HEK293 (cell line): ENCODE measurements around the gene GBGT1.

Source experiments
- GLI2 ChIP-seq: fragments of 450-650 bp; formaldehyde crosslinking; IDR thresholded peaks from 2 replicates; pipeline ENCODE4; 2017; ENCODE audit warnings: missing biosample characterization, missing genetic modification characterization, low read depth, borderline replicate concordance
- GLI4 ChIP-seq: fragments of 450-650 bp; formaldehyde crosslinking; IDR thresholded peaks from 2 replicates; pipeline ENCODE4 v1.5.1; 2016; ENCODE audit warnings: missing biosample characterization, missing genetic modification characterization
- HIC1 ChIP-seq: fragments of 450-650 bp; formaldehyde crosslinking; IDR thresholded peaks from 2 replicates; pipeline ENCODE4 v1.5.1; 2016; ENCODE audit warnings: missing biosample characterization, missing genetic modification characterization
- PATZ1 ChIP-seq: fragments of 450-650 bp; formaldehyde crosslinking; IDR thresholded peaks from 2 replicates; pipeline ENCODE4 v1.5.1; 2016; ENCODE audit warnings: missing biosample characterization, missing genetic modification characterization
- PRDM1 ChIP-seq: fragments of 450-650 bp; formaldehyde crosslinking; IDR thresholded peaks from 2 replicates; pipeline ENCODE4; 2016; ENCODE audit warnings: missing biosample characterization, missing genetic modification characterization
- PRDM10 ChIP-seq: fragments of 450-650 bp; formaldehyde crosslinking; IDR thresholded peaks from 2 replicates; pipeline ENCODE4 v1.5.1; 2016; ENCODE audit warnings: missing biosample characterization, missing genetic modification characterization
- PRDM4 ChIP-seq: fragments of 450-650 bp; formaldehyde crosslinking; IDR thresholded peaks from 2 replicates; pipeline ENCODE4 v1.5.1; 2017; ENCODE audit warnings: missing biosample characterization, missing genetic modification characterization
- SCRT1 ChIP-seq: fragments of 450-650 bp; formaldehyde crosslinking; IDR thresholded peaks from 2 replicates; pipeline ENCODE4 v1.5.1; 2016; ENCODE audit warnings: missing biosample characterization, missing genetic modification characterization, borderline replicate concordance
- ZBTB49 ChIP-seq: fragments of 450-650 bp; formaldehyde crosslinking; IDR thresholded peaks from 2 replicates; pipeline ENCODE4 v1.5.1; 2016; ENCODE audit warnings: missing biosample characterization, missing genetic modification characterization, low read depth
- ZBTB7A ChIP-seq: fragments of 450-650 bp; formaldehyde crosslinking; IDR thresholded peaks from 2 replicates; pipeline ENCODE4 v1.5.1; 2016; ENCODE audit warnings: low read depth, missing biosample characterization, missing genetic modification characterization
- ZBTB8A ChIP-seq: fragments of 450-650 bp; formaldehyde crosslinking; IDR thresholded peaks from 2 replicates; pipeline ENCODE4 v1.5.1; 2016; ENCODE audit warnings: missing biosample characterization, missing genetic modification characterization
- ZNF138 ChIP-seq: fragments of 450-650 bp; formaldehyde crosslinking; IDR thresholded peaks from 2 replicates; pipeline ENCODE4 v1.5.1; 2016; ENCODE audit warnings: missing biosample characterization, missing genetic modification characterization, borderline replicate concordance
- ZNF155 ChIP-seq: fragments of 450-650 bp; formaldehyde crosslinking; IDR thresholded peaks from 2 replicates; pipeline ENCODE4 v1.5.1; 2016; ENCODE audit warnings: missing biosample characterization, missing genetic modification characterization
- ZNF174 ChIP-seq: fragments of 450-650 bp; formaldehyde crosslinking; IDR thresholded peaks from 2 replicates; pipeline ENCODE4 v1.5.0; 2017; ENCODE audit warnings: missing biosample characterization, mild to moderate bottlenecking, missing genetic modification characterization
- ZNF184 ChIP-seq: fragments of 450-650 bp; IDR thresholded peaks from 2 replicates; pipeline ENCODE4 v1.5.1; 2018; ENCODE audit warnings: missing biosample characterization, mild to moderate bottlenecking, missing genetic modification characterization
- ZNF19 ChIP-seq: fragments of 450-650 bp; formaldehyde crosslinking; IDR thresholded peaks from 2 replicates; pipeline ENCODE4; 2016; ENCODE audit warnings: missing biosample characterization, missing genetic modification characterization, low read depth
- ZNF248 ChIP-seq: fragments of 450-650 bp; formaldehyde crosslinking; IDR thresholded peaks from 2 replicates; pipeline ENCODE4 v1.5.1; 2017; ENCODE audit warnings: missing biosample characterization, missing genetic modification characterization
- ZNF335 ChIP-seq: fragments of 450-650 bp; formaldehyde crosslinking; conservative IDR thresholded peaks from 2 replicates; pipeline ENCODE4 v1.5.1; 2016; ENCODE audit warnings: missing biosample characterization, missing genetic modification characterization
- ZNF354C ChIP-seq: fragments of 450-650 bp; formaldehyde crosslinking; IDR thresholded peaks from 2 replicates; pipeline ENCODE4 v1.5.1; 2016; ENCODE audit warnings: missing biosample characterization, missing genetic modification characterization, low read depth, borderline replicate concordance
- ZNF394 ChIP-seq: fragments of 450-650 bp; formaldehyde crosslinking; IDR thresholded peaks from 2 replicates; pipeline ENCODE4 v1.5.1; 2016; ENCODE audit warnings: missing biosample characterization, missing genetic modification characterization, mild to moderate bottlenecking, moderate library complexity, borderline replicate concordance
- ZNF529 ChIP-seq: fragments of 450-650 bp; formaldehyde crosslinking; IDR thresholded peaks from 2 replicates; pipeline ENCODE4 v1.5.1; 2017; ENCODE audit warnings: missing genetic modification characterization, missing biosample characterization; ENCODE audit not compliant: insufficient replicate concordance
- ZNF677 ChIP-seq: fragments of 450-650 bp; IDR thresholded peaks from 2 replicates; pipeline ENCODE4 v1.5.0; 2018; ENCODE audit warnings: missing biosample characterization, mild to moderate bottlenecking, missing genetic modification characterization, moderate library complexity
- ZNF704 ChIP-seq: fragments of 450-650 bp; formaldehyde crosslinking; IDR thresholded peaks from 2 replicates; pipeline ENCODE4 v1.5.1; 2016; ENCODE audit warnings: missing biosample characterization, missing genetic modification characterization
- ZSCAN16 ChIP-seq: fragments of 450-650 bp; formaldehyde crosslinking; IDR thresholded peaks from 2 replicates; pipeline ENCODE4 v1.5.1; 2016; ENCODE audit warnings: missing biosample characterization, missing genetic modification characterization
- ZSCAN30 ChIP-seq: fragments of 450-650 bp; IDR thresholded peaks from 2 replicates; pipeline ENCODE4 v1.5.1; 2018; ENCODE audit warnings: missing biosample characterization, mild to moderate bottlenecking, missing genetic modification characterization, moderate library complexity

Gene GBGT1

GRCh38 chr9:133121198-133121914 is 42.4 kb downstream of the GBGT1 start, which contains the start of gene RALGDS (continued):
- TF ChIP-seq ZBTB49 (tag by site-specific recombination): no peak
- no peak; the same call in 1 of the 2 replicates for TF ChIP-seq ZNF394 (tag by site-specific recombination)
- no peak for TF ChIP-seq ZNF677
- TF ChIP-seq ZSCAN16 (tag by site-specific recombination): no peak
- no peak for TF ChIP-seq ZNF138 (tag by site-specific recombination)
- no peak for TF ChIP-seq ZNF184
- TF ChIP-seq GLI2 (tag by site-specific recombination): no peak
- peak; percentile 29 for TF ChIP-seq PRDM10 (tag by site-specific recombination)
- TF ChIP-seq PRDM4: no peak
- TF ChIP-seq ZBTB7A: no peak
- TF ChIP-seq ZBTB8A (tag by site-specific recombination): no peak
- peak; percentile 65; the same call in 1 of the 2 replicates for TF ChIP-seq ZNF335
- TF ChIP-seq PRDM1 (tag by site-specific recombination): no peak
- no peak for TF ChIP-seq ZNF174 (tag by site-specific recombination)
- TF ChIP-seq ZNF704 (tag by site-specific recombination): no peak
- TF ChIP-seq ZNF19 (tag by site-specific recombination): no peak
- peak; percentile 39; the same call in 1 of the 2 replicates for TF ChIP-seq PATZ1
- TF ChIP-seq ZNF529 (tag by site-specific recombination): no peak
- TF ChIP-seq ZSCAN30 (tag by site-specific recombination): no peak
- no peak for TF ChIP-seq SCRT1 (tag by site-specific recombination)
- no peak for TF ChIP-seq ZNF354C (tag by site-specific recombination)
- TF ChIP-seq ZNF155 (tag by site-specific recombination): no peak
- TF ChIP-seq HIC1 (tag by site-specific recombination): no peak
- TF ChIP-seq ZNF248: no peak
- TF ChIP-seq GLI4: no peak
